GM10266 (cell line): ENCODE data around the gene CNDP2.

Experiments used
- DNase-seq: peaks from one replicate; pipeline ENCODE4 v3.0.0; 2012; ENCODE audit errors: extremely low spot score
- TF ChIP-seq, protein P1 (sequence below): IDR thresholded peaks from 2 replicates; pipeline ENCODE4 v1.5.1; 2012; ENCODE audit warnings: mild to moderate bottlenecking, low read depth; ENCODE audit not compliant: control insufficient read depth, insufficient read depth; ENCODE audit errors: missing control alignments

CNDP2 gene

GRCh38 chr18:74513149-74513882, 17.2 kb downstream of the CNDP2 start:
- TF ChIP-seq, protein P1, sequence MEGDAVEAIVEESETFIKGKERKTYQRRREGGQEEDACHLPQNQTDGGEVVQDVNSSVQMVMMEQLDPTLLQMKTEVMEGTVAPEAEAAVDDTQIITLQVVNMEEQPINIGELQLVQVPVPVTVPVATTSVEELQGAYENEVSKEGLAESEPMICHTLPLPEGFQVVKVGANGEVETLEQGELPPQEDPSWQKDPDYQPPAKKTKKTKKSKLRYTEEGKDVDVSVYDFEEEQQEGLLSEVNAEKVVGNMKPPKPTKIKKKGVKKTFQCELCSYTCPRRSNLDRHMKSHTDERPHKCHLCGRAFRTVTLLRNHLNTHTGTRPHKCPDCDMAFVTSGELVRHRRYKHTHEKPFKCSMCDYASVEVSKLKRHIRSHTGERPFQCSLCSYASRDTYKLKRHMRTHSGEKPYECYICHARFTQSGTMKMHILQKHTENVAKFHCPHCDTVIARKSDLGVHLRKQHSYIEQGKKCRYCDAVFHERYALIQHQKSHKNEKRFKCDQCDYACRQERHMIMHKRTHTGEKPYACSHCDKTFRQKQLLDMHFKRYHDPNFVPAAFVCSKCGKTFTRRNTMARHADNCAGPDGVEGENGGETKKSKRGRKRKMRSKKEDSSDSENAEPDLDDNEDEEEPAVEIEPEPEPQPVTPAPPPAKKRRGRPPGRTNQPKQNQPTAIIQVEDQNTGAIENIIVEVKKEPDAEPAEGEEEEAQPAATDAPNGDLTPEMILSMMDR: no peak
- DNase-seq: no peak

DNA sequence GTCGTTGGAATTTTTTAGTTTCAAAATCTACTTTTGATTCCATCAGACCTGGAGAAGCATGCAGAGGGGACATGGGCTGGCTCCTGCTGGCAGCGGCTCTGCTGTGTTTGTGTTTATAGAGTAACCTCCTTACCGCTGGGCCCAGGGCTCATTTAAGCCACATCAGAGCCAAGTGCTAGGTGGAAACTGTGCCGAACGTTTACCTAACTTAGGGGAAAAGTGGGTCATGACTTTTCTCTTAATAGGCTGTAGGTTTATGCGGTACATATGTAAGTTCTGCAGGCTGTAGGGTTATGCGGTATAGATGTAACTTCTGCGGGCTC, 17.7 kb downstream of the CNDP2 start:
- DNase-seq: no peak
- TF ChIP-seq, protein P1: no peak

GRCh38 chr18:74514860-74515495, 18.8 kb downstream of the CNDP2 start:
- no peak for DNase-seq
- TF ChIP-seq, protein P1: no peak

- TF ChIP-seq, protein P1: no peak
- no peak for DNase-seq
Observed at GRCh38 chr18:74515620-74516231, 19.6 kb downstream of the CNDP2 start.

GRCh38 chr18:74516271-74517235, 20.4 kb downstream of the CNDP2 start:
- DNase-seq: no peak

DNA sequence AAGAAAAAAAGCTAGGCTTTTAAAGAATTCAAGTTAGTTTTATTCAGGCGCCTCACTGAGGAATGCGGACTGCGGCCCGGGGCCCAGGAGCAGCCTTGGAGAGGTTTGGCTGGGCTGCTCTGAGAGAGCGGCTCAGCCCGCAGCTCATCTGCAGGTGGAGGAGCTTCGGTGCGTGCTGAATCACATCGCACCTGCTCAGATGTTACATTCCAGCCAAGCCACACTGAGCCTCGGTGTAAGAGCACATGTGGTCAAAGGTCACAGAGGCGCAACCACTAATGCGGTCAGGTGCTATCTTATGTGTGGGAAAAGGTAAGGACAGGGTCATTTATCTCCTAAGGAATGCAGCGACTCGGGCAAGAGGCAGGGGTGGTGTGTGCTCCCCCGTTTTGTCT, 21.1 kb downstream of the CNDP2 start:
- DNase-seq: no peak
- TF ChIP-seq, protein P1: no peak

More at GRCh38 chr18:74516271-74517235, 20.4 kb downstream of the CNDP2 start:
- TF ChIP-seq, protein P1: no peak
